GM21576 (cell line): Measurements from ENCODE around the gene PRDM16.

Experiments used
- ATAC-seq: cut with Tn5 transposase; IDR thresholded peaks from one replicate; pipeline ENCODE4 v1.9.1; 2021; ENCODE audit warnings: mild to moderate bottlenecking, moderate library complexity; ENCODE audit not compliant: unreplicated experiment

The PRDM16 gene

DNA sequence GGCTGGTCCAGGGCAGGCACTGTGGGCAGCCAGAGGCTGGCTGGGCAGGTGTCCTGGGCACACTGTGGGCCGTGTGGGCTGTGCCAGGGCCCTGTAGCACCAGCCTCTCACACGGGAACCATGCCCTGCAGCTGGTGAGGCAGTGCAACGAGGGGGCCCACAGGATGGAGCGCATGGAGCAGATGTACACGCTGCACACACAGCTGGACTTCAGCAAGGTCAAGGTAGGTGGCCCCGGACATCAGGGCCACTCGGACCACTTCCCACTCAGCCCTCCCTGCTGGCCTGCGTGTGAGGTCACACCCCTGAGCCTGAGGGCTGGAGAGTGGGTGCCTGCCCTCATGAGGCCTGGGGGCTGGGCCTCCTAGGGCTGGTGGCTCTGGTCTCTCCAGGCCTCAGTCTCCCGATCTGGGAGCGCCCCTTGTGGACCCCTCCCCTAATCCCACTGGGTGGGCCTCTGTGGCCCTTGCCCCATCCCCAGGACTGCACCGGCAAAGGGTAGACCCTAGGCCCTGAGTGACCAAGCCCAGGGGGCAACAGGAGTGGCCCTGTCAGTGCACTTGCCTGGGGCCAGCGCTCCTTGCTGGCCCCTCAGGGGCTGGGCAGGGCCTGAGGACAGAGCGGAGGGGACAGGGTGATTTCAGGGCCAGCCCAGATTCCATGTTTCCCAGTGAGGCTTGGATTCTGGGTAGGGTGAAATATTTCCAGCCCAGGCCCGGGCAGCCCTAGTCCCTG lies 407.0 kb downstream of the PRDM16 start:
- ATAC-seq = no peak

- ATAC-seq = no peak
Measured at GRCh38 chr1:3476666-3477065, 407.7 kb downstream of the PRDM16 start.

- no peak for ATAC-seq
Measured at GRCh38 chr1:3477241-3477995, 408.4 kb downstream of the PRDM16 start.

DNA sequence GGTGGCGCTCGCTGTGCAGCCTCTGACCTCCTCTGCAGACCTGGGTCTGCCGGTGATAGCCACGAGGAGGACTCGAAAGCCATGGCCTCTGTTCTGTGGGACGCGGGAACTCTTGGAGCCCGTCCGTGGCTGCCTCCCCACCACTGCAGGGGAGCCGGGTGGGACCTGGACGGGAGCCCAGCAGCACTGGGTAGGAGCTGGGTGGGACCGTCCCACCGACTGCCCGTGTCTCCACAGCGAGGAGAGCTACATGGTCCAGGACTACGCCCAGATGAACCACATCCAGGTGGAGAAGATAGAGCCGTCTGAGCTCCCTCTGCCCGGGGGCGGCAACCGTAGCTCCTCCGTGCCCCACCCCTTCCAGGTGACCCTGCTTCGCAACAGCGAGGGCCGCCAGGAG lies 409.2 kb downstream of the PRDM16 start:
- ATAC-seq = no peak

DNA sequence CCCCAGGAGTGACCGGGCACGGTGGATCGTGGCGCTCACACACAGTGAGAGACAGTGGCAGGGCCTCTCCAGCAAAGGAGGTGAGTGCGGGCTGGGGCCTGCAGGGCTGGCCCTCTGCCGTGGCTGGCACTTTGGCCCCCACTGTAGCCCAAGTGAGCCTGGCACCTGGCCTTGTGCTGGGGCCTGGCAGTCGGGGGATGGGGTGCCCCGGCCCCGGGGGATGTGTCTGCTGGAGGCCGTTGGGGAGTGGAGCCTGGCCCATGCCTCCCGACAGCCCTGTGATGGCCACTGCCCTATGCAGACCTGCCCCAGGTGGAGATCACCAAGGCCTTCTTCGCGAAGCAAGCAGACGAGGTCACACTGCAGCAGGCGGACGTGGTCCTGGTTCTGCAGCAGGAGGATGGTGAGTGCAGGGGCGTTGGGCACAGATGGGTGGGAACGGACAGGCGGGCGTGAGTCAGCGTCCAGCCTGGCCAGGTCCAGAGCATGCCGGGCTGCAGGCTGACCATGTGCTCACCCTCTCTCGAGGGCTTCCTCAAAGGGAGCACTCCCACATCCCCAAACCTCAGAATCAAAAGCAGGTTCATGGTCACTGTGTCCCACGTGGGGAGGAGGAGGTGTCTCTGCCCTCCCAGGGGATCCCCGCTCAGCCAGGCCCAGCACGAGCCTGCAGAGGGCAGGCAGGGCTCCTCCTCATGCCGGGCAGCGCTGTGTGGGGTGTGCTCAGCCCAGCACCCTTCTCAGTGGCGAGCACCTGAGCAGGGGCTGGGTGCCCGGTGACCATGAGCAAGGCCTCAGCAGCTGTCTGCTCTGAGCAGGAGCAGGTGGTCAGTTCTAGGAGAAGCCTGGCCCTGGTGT lies 410.7 kb downstream of the PRDM16 start:
- no peak for ATAC-seq

- ATAC-seq = no peak
Measured at GRCh38 chr1:3480369-3480719, 411.3 kb downstream of the PRDM16 start.

- no peak for ATAC-seq
Measured at GRCh38 chr1:3481046-3481445, 412.0 kb downstream of the PRDM16 start.

GRCh38 chr1:3481836-3482375 lies 412.9 kb downstream of the PRDM16 start:
- no peak for ATAC-seq

DNA sequence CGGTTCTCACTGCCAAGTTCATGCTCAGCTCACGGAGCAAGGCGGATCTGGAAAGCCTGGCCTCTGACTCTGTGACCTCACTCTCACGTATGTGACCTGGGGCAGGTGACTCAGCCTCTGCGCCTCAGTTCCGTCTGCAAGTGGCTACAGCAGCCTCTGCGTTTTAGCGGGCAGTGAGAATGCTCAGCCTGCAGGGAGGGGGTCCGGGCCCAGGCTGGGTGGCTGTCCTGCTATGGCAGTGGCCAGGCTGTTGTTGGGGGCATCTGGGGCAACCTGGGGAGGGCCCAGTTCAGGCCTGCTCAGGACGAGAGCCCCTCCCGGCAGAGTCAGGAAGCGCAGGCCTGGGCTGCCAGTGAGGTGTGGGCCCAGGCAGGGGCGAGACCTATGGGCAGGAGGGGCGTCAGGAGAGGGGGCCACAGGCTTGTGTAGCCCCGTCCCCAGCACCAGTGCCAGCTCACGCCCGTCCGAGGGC lies 413.4 kb downstream of the PRDM16 start:
- no peak for ATAC-seq

DNA sequence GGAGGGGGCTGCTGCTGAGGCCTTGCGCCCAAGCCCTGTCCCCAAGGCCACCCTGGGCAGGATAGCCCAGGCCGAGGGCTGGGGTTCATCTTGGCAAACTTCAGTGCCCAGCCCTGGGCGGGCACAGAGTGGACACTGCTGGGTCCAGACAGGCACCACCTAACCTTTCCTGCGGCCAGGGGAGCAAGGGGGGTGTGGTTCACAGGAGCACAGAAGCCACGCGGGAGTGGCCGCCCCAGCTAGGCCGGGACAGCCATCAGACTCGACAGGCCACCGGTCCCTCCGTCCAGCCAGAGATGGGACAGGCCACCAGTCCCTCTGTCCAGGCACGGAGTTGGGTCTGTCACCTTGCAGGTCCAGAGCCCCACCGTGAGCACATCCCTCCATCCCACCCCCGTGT lies 414.4 kb downstream of the PRDM16 start:
- ATAC-seq = no peak

DNA sequence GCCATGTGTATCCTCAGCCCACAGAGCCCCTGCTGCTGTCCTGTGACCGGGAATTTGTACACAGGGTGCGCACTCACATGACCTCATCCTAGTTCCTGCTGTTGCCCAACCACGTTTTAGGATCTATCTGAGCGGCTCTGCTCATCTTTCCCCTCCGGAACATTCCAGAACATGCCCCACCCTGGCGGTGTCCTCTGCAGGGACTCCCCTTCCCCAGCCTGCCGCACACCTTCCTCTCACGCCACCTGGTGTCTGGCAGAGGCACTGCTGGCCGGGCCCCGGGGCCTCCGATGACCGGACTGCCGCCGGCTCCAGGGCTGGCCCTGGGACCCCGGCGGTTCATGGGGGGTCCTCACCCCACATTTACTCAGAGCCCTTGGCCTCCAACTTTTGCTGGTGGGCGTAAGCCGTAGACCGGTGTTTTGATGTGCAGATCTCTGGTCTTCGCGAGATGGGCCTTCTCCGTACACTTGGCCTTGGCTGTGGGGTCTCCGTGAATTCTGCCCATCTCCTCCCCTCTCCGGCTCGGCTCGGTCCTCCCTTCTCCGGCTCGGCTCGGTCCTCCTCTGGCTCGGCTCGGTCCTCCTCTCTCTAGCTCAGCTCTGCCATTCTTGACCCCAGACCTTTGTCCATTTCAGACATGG lies 414.9 kb downstream of the PRDM16 start:
- ATAC-seq = no peak

- no peak for ATAC-seq
Measured at GRCh38 chr1:3485016-3485415, 416.0 kb downstream of the PRDM16 start.
